ENCODE measurements around the gene C2orf15. TPM values are rescaled to one million over a fixed set of nuclear protein-coding genes. Genes with fewer than 3 reads are reported as not detected.

The C2orf15 gene, protein sequence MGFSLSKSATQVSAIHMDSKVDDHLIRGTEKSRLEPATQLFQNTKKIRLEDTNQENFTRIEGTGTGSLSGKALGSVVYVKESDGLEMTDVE
- total RNA-seq (1.8 TPM), polyA plus RNA-seq (2.3 TPM)
- long read RNA-seq, donor 1: 0 reads
- long read RNA-seq, donor 2: 0 reads
- long read RNA-seq, donor 3, partial matches to known transcripts: 0 of 2 reads
- long read RNA-seq, donor 3, other reads (novel, unspliced or antisense): 0 of 2 reads
- long read RNA-seq, donor 4: 0 reads
- long read RNA-seq, donor 5, partial matches to known transcripts: 0 of 2 reads
- long read RNA-seq, donor 5, other reads (novel, unspliced or antisense): 0 of 2 reads
- long read RNA-seq, donor 6, partial matches to known transcripts: 0 of 2 reads
- long read RNA-seq, donor 6, other reads (novel, unspliced or antisense): 0 of 2 reads
- long read RNA-seq, donor 7, partial matches to known transcripts: 0 of 1 reads
- long read RNA-seq, donor 7, other reads (novel, unspliced or antisense): 0 of 1 reads
- long read RNA-seq, donor 8: 0 reads
- long read RNA-seq, donor 9: 0 reads
- long read RNA-seq, donor 10: 0 reads

DNA sequence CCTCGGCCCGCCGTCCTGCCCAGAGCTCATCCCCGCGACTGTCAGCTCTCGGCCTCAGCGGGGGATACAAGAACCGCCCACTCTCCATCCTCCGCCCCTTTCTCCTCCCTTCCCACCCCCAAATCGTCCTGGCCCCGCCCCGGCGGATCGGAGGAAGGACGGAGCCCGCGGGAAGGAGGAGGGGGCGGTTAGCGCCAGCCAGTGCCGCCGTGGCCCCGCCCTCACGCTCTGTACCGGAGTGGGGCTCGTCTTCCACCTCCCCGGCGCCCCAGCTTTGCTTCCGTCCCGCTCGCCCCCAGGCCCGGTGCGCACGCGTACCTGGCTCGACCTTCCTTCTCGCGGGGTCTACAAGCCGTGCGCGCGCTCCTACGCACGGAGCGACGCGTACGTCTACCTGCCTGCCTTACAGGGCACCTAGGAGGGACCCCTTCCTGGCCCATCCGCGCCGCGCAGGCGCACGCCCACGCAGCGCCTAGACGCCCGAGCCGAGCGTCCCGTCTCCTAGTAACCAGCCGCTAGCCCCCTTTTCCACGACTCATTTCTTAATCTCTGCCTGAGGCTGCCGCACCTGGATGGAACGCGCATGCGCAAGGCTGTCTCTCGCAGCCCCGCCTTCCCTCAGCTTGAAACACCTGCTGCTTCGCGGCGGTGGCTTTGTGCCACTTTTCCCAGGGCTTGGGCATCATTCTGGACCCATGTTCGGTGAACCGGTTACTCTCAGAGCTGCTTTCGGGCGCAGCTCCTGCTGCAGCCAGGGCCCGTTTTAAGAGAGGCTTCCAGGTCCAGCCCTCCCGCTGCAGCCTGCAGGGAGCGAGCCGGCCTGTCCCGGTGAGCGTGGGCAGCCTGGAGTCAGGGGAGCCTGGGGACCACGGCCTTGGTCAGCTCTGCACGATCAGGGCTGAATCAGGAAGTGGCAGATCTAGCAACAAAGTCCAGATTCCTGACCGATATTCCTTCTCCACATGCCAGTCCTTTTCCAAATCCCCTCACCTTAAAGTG lies at the start of gene C2orf15:
Gene C2orf15, plus strand, starts transcription at position 598 of the 999 bp plus-strand sequence. CDS start 8,852 bp downstream, outside the sequence.
- under 1% methylated on average over 84 of the region's 84 CpGs for WGBS
- DNase-seq (ENCODE audit: low read depth in 6 of 9, low spot score in 9 of 9): peak; percentile 89 to 97 (median 94)
- Histone ChIP-seq H3K27ac (ENCODE audit: low read depth in 1 of 2, low read length in 1 of 2) (peak within 1 kb of the TSS; percentile 81 to 96), H3K9me3 (ENCODE audit: control insufficient read depth in 2 of 2, insufficient read depth in 1 of 2, low read length in 1 of 2) (no peaks in the 10 kb centered on the region), H3K36me3 (ENCODE audit: control insufficient read depth in 2 of 2, insufficient read depth in 2 of 2, low read length in 1 of 2) (no peaks in the 10 kb centered on the region), H3K27me3 (ENCODE audit: control insufficient read depth in 2 of 2, insufficient read depth in 1 of 2, low read length in 1 of 2) (peaks cover 0 to 25% of the 10 kb centered on the region in 2 donors), H3K4me1 (ENCODE audit: control insufficient read depth in 2 of 2, insufficient read depth in 2 of 2, low read length in 2 of 2) (peaks cover 4 to 11% of the 10 kb centered on the region in 2 donors), H3K4me3 (ENCODE audit: low read length in 2 of 2) (peak within 1 kb of the TSS; percentile 53 to 84)

DNA sequence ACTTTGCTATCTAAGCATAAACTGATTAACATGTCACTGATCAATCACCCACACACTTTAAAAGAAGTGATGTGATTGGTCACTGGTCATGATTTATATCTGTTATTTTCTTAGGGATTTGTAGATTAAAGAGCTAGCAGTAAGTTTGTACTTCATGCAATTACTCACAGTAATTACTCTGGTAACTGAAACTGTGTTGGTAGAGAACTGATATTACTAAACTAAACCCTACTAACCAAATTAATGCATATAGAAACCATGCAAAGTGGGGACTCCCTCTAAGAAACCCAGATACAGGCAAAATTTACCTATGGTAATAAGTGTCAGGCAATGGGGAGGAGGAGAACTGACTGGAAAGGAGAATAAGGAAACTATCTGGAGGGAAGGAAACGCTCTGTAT lies 44.8 kb upstream of the C2orf15 start:
- H3K27me3 ChIP-seq (ENCODE audit: control insufficient read depth in 2 of 2, insufficient read depth in 1 of 2, low read length in 1 of 2): no peaks in the 10 kb centered on the region
- no peaks in the 10 kb centered on the region for H3K36me3 ChIP-seq (ENCODE audit: control insufficient read depth in 2 of 2, insufficient read depth in 2 of 2, low read length in 1 of 2)
- no peak overlapping the region for H3K4me3 ChIP-seq (ENCODE audit: low read length in 2 of 2)
- DNase-seq (ENCODE audit: low read depth in 6 of 9, low spot score in 9 of 9): no peak
- no peaks in the 10 kb centered on the region for H3K4me1 ChIP-seq (ENCODE audit: control insufficient read depth in 2 of 2, insufficient read depth in 2 of 2, low read length in 2 of 2)
- no peaks in the 10 kb centered on the region for H3K9me3 ChIP-seq (ENCODE audit: control insufficient read depth in 2 of 2, insufficient read depth in 1 of 2, low read length in 1 of 2)
- H3K27ac ChIP-seq (ENCODE audit: low read depth in 1 of 2, low read length in 1 of 2): no peak overlapping the region
- 98% methylated on average over 1 of the region's 1 CpG for WGBS

DNA sequence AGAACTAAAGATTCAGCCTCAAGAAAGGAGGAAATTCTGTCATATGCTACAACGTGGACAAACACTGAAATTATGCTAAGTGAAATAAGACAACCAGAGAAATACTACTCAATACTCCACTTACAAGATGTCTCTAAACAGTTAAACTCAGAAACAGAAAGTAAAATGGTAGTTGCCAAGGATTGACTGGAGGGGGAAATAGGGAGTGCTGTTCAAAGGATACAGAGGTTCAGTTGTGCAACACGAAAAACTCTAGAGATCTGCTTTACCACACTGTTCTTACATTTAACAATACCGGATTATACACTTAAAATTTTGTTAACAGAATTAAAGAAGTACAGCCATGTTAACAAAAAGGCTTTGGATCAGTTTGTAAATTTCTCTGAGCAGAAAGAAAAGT lies 39.8 kb upstream of the C2orf15 start:
- H3K27ac ChIP-seq (ENCODE audit: low read depth in 1 of 2, low read length in 1 of 2): no peak overlapping the region
- no peaks in the 10 kb centered on the region for H3K9me3 ChIP-seq (ENCODE audit: control insufficient read depth in 2 of 2, insufficient read depth in 1 of 2, low read length in 1 of 2)
- no peaks in the 10 kb centered on the region for H3K27me3 ChIP-seq (ENCODE audit: control insufficient read depth in 2 of 2, insufficient read depth in 1 of 2, low read length in 1 of 2)
- H3K4me3 ChIP-seq (ENCODE audit: low read length in 2 of 2): no peak overlapping the region
- H3K36me3 ChIP-seq (ENCODE audit: control insufficient read depth in 2 of 2, insufficient read depth in 2 of 2, low read length in 1 of 2): no peaks in the 10 kb centered on the region
- peak in 1 of 9 donors; percentile 5 for DNase-seq (ENCODE audit: low read depth in 6 of 9, low spot score in 9 of 9)
- WGBS: 54% methylated on average over 3 of the region's 3 CpGs
- no peaks in the 10 kb centered on the region for H3K4me1 ChIP-seq (ENCODE audit: control insufficient read depth in 2 of 2, insufficient read depth in 2 of 2, low read length in 2 of 2)

DNA sequence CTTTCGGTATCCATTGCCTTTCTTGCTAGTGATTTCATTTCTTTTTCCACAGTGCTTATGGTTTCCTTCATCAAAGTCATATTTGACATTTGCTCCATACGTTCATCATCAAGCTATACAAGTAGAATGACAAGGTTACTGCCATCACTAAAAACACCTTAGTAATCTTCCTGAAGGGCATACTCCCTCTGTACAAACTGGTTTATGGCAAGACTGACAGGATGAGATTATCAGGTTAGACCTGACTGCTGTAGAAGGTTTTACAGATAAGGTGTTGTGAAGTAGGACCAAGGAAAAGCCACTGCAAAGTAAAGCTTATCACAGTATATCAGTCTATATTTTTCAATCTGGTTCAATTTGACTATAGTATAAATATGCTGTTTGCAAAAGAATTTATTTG lies 37.5 kb upstream of the C2orf15 start:
- Histone ChIP-seq H3K4me1 (ENCODE audit: control insufficient read depth in 2 of 2, insufficient read depth in 2 of 2, low read length in 2 of 2) (no peaks in the 10 kb centered on the region), H3K9me3 (ENCODE audit: control insufficient read depth in 2 of 2, insufficient read depth in 1 of 2, low read length in 1 of 2) (no peaks in the 10 kb centered on the region), H3K4me3 (ENCODE audit: low read length in 2 of 2) (no peak overlapping the region), H3K27me3 (ENCODE audit: control insufficient read depth in 2 of 2, insufficient read depth in 1 of 2, low read length in 1 of 2) (no peaks in the 10 kb centered on the region), H3K27ac (ENCODE audit: low read depth in 1 of 2, low read length in 1 of 2) (no peak overlapping the region), H3K36me3 (ENCODE audit: control insufficient read depth in 2 of 2, insufficient read depth in 2 of 2, low read length in 1 of 2) (no peaks in the 10 kb centered on the region)
- WGBS: 95% methylated on average over 2 of the region's 2 CpGs
- no peak for DNase-seq (ENCODE audit: low read depth in 6 of 9, low spot score in 9 of 9)

DNA sequence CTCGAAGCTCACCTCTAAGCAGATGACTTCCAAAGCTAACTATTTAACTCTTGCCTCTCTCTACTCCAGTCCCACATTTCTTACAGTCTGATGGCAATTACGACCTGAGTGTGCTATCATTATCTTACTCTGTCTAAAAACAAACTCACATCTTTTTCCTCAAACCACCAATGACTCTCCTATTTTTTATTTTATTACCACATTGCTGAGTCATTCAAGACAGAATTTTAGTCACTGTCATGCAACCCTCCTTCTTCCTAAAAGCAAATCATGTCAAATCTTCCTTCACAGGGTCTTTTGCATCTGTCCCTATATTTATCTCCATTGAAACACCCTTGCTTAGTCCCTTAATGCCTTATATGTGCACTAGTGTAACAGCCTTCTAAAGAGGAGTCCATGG lies 34.6 kb upstream of the C2orf15 start:
- H3K9me3 ChIP-seq (ENCODE audit: control insufficient read depth in 2 of 2, insufficient read depth in 1 of 2, low read length in 1 of 2): no peaks in the 10 kb centered on the region
- H3K4me1 ChIP-seq (ENCODE audit: control insufficient read depth in 2 of 2, insufficient read depth in 2 of 2, low read length in 2 of 2): no peaks in the 10 kb centered on the region
- no peaks in the 10 kb centered on the region for H3K36me3 ChIP-seq (ENCODE audit: control insufficient read depth in 2 of 2, insufficient read depth in 2 of 2, low read length in 1 of 2)
- H3K27ac ChIP-seq (ENCODE audit: low read depth in 1 of 2, low read length in 1 of 2): no peak overlapping the region
- no peak overlapping the region for H3K4me3 ChIP-seq (ENCODE audit: low read length in 2 of 2)
- H3K27me3 ChIP-seq (ENCODE audit: control insufficient read depth in 2 of 2, insufficient read depth in 1 of 2, low read length in 1 of 2): no peaks in the 10 kb centered on the region
- DNase-seq (ENCODE audit: low read depth in 6 of 9, low spot score in 9 of 9): no peak
- WGBS: 57% methylated on average over 2 of the region's 2 CpGs

DNA sequence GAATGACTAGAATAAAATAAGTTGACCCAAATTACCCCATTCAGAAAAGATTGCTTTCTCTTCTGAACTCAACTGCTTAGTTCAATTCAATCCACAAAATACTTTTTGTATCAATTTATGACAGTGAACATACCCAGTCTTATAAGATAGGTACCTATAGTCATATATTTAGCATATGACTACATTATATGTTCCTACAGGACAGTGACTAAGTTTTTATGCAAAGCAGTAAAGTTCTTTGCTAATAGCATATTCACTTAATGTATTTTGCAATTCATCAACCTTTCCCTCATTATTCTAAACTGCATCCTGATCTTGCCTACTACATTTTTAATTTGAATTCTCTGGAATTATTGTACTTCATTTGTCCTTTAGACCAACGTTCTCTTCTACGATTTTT lies 30.3 kb upstream of the C2orf15 start:
- no peaks in the 10 kb centered on the region for H3K27me3 ChIP-seq (ENCODE audit: control insufficient read depth in 2 of 2, insufficient read depth in 1 of 2, low read length in 1 of 2)
- no peak overlapping the region for H3K27ac ChIP-seq (ENCODE audit: low read depth in 1 of 2, low read length in 1 of 2)
- no peaks in the 10 kb centered on the region for H3K36me3 ChIP-seq (ENCODE audit: control insufficient read depth in 2 of 2, insufficient read depth in 2 of 2, low read length in 1 of 2)
- H3K9me3 ChIP-seq (ENCODE audit: control insufficient read depth in 2 of 2, insufficient read depth in 1 of 2, low read length in 1 of 2): no peaks in the 10 kb centered on the region
- 98% methylated on average over 2 of the region's 2 CpGs for WGBS
- H3K4me1 ChIP-seq (ENCODE audit: control insufficient read depth in 2 of 2, insufficient read depth in 2 of 2, low read length in 2 of 2): no peaks in the 10 kb centered on the region
- no peak overlapping the region for H3K4me3 ChIP-seq (ENCODE audit: low read length in 2 of 2)
- DNase-seq (ENCODE audit: low read depth in 6 of 9, low spot score in 9 of 9): no peak

DNA sequence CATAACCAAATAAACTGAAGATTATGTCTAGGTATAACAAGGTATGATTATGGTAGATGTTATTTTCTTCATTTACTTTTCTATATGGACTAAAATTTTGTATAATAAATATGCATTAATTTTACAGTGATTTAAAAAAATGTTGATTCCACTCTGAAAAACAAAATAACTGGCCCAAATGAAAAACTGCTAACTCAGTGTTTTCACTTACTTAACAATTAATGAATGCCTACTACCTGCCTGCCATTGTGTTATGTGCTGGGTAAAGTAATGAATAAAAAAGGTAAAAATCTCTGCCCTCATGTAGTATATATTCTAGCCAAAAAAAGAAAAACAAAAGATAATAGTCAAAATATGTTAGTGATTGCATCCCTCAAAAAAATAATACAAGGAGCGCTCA lies 29.6 kb upstream of the C2orf15 start:
- H3K4me3 ChIP-seq (ENCODE audit: low read length in 2 of 2): no peak overlapping the region
- H3K36me3 ChIP-seq (ENCODE audit: control insufficient read depth in 2 of 2, insufficient read depth in 2 of 2, low read length in 1 of 2): no peaks in the 10 kb centered on the region
- WGBS: 100% methylated on average over 1 of the region's 1 CpG
- no peak overlapping the region for H3K27ac ChIP-seq (ENCODE audit: low read depth in 1 of 2, low read length in 1 of 2)
- H3K4me1 ChIP-seq (ENCODE audit: control insufficient read depth in 2 of 2, insufficient read depth in 2 of 2, low read length in 2 of 2): no peaks in the 10 kb centered on the region
- no peaks in the 10 kb centered on the region for H3K27me3 ChIP-seq (ENCODE audit: control insufficient read depth in 2 of 2, insufficient read depth in 1 of 2, low read length in 1 of 2)
- no peak for DNase-seq (ENCODE audit: low read depth in 6 of 9, low spot score in 9 of 9)
- H3K9me3 ChIP-seq (ENCODE audit: control insufficient read depth in 2 of 2, insufficient read depth in 1 of 2, low read length in 1 of 2): no peaks in the 10 kb centered on the region

DNA sequence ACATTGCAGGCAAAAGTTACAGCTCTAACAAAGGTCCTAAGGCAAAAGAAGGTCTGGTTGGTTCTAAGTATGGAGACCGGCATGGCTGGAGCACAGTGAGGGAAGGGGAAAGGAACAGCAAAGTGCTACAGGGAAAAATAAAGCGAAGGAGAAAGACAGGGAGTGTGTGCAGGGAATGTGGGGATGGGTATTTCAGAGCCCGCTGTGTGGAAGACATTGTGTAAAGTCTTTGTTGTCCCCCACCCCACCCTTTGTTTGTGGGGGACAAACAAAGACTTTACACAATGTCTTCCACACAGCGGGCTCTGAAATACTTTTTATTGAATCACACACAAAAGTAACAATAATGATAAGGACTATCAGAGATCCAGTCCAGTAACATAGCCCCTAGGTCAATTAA lies 28.9 kb upstream of the C2orf15 start:
- H3K9me3 ChIP-seq (ENCODE audit: control insufficient read depth in 2 of 2, insufficient read depth in 1 of 2, low read length in 1 of 2): no peaks in the 10 kb centered on the region
- WGBS: 96% methylated on average over 4 of the region's 4 CpGs
- no peaks in the 10 kb centered on the region for H3K27me3 ChIP-seq (ENCODE audit: control insufficient read depth in 2 of 2, insufficient read depth in 1 of 2, low read length in 1 of 2)
- no peak overlapping the region for H3K4me3 ChIP-seq (ENCODE audit: low read length in 2 of 2)
- no peak for DNase-seq (ENCODE audit: low read depth in 6 of 9, low spot score in 9 of 9)
- no peak overlapping the region for H3K27ac ChIP-seq (ENCODE audit: low read depth in 1 of 2, low read length in 1 of 2)
- no peaks in the 10 kb centered on the region for H3K36me3 ChIP-seq (ENCODE audit: control insufficient read depth in 2 of 2, insufficient read depth in 2 of 2, low read length in 1 of 2)
- H3K4me1 ChIP-seq (ENCODE audit: control insufficient read depth in 2 of 2, insufficient read depth in 2 of 2, low read length in 2 of 2): no peaks in the 10 kb centered on the region

DNA sequence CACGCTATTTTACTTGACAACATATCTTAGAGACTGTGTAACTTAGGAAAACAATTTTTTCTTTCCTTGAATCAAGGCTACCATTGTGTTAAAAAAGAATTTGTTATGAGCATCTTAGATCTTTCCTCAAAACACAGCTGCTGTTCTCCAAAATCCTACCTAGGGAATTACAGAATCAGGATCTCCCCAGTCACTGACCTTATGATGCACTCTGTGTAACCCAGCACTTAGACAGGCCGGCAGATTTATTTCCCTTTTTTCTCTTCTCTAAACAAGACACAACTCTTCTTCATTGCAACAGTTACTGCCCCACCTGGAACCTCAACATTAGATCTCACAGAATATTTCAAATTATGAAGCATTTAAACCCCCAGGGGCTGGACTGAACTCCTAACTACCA lies 13.5 kb upstream of the C2orf15 start:
- H3K4me3 ChIP-seq (ENCODE audit: low read length in 2 of 2): no peak overlapping the region
- no peaks in the 10 kb centered on the region for H3K4me1 ChIP-seq (ENCODE audit: control insufficient read depth in 2 of 2, insufficient read depth in 2 of 2, low read length in 2 of 2)
- DNase-seq (ENCODE audit: low read depth in 6 of 9, low spot score in 9 of 9): no peak
- peaks cover 0 to 5% of the 10 kb centered on the region in 2 donors for H3K36me3 ChIP-seq (ENCODE audit: control insufficient read depth in 2 of 2, insufficient read depth in 2 of 2, low read length in 1 of 2)
- 94% methylated on average over 2 of the region's 2 CpGs for WGBS
- H3K27me3 ChIP-seq (ENCODE audit: control insufficient read depth in 2 of 2, insufficient read depth in 1 of 2, low read length in 1 of 2): no peaks in the 10 kb centered on the region
- no peak overlapping the region for H3K27ac ChIP-seq (ENCODE audit: low read depth in 1 of 2, low read length in 1 of 2)
- no peaks in the 10 kb centered on the region for H3K9me3 ChIP-seq (ENCODE audit: control insufficient read depth in 2 of 2, insufficient read depth in 1 of 2, low read length in 1 of 2)

Data from thymus (tissue), 14 donors.